LNCAP (cell line): ENCODE results near the gene RGS4.

Experiments
- TF ChIP-seq, protein P1 (sequence below): fragments of 450-650 bp; IDR thresholded peaks from 2 replicates; pipeline ENCODE4 v1.5.1; 2017; ENCODE audit warnings: mild to moderate bottlenecking

The RGS4 gene

DNA sequence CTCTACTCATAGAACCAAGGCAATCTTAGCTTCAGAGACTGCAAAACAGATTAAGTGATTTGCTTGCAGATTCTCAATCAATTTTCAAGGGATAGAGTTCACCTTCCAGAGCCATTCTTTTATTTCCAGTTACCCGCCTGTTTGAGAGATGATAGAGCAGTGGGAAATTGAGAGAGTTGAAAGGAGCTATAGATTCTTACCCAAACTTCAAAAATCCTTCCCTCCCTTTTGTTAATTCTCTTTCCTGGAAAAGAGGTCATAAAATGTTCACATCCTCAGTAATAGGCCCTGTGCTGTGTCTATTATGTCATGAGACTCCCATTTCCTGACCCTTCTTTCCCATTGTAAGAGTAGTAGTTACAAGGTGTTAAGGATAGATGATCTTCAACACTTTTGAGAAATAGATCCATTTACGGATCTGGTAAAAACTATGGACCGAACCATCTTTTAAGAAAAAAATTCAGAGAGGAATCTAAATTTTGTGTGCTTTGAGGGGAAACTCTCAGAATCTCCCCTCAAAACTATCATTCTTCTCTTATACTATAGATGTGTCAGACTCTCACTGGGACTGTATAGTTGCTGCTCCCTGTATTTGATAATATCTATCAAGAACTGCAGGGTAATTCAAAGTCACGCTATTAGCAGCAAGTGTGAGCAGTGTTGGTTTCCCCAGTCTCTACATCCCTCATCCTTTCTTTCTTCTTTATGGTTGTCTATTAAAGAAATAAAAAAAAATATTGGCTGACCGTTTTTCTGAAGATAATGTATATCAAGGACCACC is 8.0 kb downstream of the RGS4 start:
- TF ChIP-seq, protein P1, sequence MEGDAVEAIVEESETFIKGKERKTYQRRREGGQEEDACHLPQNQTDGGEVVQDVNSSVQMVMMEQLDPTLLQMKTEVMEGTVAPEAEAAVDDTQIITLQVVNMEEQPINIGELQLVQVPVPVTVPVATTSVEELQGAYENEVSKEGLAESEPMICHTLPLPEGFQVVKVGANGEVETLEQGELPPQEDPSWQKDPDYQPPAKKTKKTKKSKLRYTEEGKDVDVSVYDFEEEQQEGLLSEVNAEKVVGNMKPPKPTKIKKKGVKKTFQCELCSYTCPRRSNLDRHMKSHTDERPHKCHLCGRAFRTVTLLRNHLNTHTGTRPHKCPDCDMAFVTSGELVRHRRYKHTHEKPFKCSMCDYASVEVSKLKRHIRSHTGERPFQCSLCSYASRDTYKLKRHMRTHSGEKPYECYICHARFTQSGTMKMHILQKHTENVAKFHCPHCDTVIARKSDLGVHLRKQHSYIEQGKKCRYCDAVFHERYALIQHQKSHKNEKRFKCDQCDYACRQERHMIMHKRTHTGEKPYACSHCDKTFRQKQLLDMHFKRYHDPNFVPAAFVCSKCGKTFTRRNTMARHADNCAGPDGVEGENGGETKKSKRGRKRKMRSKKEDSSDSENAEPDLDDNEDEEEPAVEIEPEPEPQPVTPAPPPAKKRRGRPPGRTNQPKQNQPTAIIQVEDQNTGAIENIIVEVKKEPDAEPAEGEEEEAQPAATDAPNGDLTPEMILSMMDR = no peak

DNA sequence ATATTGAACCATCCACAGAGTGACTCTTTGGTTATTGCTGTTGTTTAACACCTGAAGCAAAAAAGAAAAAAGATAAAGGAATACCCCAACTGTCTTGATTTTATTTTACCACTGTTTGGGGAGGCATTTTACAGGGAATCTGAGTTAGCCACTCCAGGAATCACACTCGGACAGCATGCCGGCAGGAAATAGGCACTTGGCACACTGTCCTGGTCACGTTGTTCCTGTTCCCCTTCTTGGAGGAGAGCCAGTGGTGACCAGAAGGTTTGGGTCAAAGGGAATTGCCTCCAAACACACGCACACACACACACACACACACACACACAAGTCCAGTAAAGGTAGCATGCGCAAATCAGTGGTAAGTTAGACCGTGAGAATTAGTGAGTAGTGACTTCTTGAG is 13.8 kb downstream of the RGS4 start:
- TF ChIP-seq, protein P1 = no peak

DNA sequence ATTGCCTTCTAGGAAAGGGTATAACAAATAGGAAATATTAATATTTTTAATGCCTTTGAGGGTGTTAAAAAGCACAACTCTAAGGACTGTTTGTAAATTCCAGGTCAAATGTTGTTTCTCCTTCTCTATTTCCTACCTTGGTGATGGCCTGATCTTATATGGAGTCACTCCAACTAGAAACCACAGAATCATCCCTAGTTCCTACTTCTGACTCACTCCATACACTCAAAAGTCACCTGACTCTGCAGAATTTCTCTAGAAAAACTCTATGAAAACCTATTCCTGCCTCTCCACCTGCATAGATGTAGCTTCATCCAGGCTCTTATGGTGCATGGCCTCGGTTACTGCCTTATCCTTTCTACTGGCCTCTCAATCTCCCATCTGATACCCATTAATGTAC is 14.5 kb downstream of the RGS4 start:
- TF ChIP-seq, protein P1 = no peak

DNA sequence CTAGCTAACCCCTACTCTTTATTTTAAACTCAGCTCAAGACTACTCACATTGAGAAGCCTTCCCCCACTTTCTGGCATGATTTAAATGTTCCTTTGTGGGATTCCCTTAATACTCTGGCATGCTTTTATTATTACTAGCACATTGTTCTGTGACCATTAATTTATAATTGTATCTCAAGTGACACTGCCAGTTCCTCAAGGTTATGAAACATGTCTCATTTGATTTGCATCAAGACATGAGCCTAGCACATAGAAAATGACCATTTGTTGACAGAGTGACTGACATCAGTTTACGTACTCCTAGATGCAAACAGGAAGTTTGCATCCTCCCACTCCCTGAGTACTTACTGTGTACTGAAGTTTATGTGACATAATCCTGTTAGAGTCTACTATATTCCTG is 15.2 kb downstream of the RGS4 start:
- TF ChIP-seq, protein P1 = no peak

DNA sequence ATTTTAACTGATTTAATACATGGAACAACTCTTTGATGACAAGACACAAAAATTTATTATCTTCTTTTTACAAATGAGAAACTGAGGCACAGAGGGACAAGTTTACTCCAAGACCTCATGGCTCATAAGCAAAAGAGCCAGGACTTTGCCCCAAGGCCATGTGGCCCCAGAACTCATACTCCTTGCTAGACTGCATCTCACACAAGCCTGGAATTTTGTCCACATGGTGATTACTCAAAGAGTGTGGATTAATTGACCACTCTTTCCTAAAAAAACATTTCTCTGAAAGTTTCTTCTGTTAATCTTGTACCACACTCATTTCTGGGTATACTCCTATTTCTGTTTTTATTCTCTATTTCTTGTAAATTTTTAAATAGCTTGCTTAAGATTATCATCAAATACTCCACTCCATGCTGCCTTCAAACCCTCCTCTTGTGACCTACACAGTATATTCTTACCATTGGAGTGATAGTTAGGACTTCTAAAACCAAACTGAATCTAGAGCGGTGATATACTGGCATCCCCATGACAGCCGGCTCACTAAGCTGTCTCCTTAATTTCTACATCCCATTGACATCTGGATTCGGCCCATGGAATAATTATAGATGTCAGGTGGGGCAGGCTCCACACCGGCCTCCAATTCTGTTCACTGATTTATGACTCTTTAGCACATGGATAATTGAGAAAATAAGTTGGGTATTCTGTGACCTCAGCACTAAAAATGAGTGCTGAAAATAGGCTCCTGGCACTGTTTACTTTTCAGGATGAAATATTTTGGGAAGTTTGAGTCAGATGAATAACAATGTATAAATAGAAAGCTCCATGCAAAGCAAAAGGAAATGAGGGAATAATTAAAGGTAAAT is 16.1 kb downstream of the RGS4 start:
- TF ChIP-seq, protein P1 = no peak

DNA sequence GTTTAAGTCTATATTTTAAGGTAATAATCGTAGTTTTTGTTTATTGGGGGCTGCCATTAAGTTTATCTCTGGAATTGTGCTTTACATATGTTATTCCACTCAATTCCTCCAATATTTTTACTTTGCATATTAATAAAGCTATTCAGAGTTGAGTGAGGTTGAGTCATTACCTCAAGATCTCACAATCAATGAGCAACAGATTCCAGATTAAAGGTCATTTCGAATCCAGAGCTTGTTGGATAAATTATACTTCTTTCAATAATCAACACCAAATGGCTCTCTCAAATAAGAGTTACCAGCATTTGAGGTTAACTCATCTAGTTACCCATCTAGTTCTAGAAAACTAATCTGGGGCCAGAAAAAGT is 16.7 kb downstream of the RGS4 start:
- TF ChIP-seq, protein P1 = no peak

DNA sequence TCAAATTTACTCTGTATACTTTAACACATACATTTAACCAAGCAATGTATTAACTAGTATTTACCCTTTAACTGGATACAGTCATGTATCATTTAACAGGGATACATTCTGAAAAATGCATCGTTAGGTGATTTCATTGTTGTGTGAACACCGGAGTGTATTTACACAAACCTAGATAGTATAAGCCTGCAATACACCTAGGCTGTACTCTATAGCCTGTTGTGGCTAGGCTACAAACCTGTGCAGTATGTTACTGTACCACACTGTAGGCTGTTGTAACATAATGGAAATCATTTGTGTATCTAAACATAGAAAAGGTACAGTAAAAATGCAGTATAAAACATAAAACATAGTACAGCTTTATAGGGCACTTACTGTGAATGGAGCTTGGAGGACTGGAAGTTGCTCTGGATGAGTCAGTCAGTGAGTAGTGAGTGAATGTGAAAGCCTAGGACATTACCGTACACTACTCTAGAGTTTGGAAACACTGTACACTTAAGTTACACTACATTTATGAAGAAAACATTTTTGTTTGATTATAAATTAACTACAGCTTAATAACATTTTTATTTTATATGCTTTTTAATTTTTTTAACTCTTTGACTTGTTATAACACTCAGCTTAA is 21.3 kb downstream of the RGS4 start:
- TF ChIP-seq, protein P1 = no peak
